ENCODE measurements around the gene ZNFX1.

The ZNFX1 gene

GRCh38 chr20:49315580-49315979, 37.7 kb upstream of the ZNFX1 start:
- Histone ChIP-seq H3K36me3 (ENCODE audit: control insufficient read depth in 2 of 2, insufficient read depth in 1 of 2, low read length in 2 of 2) (no peaks in the 10 kb centered on the region), H3K9me3 (ENCODE audit: control insufficient read depth, insufficient read depth, low read depth, low read length) (no peaks in the 10 kb centered on the region), H3K4me3 (ENCODE audit: low read depth, low read length) (no peak overlapping the region), H3K4me1 (ENCODE audit: control insufficient read depth, insufficient read depth, low read length) (no peaks in the 10 kb centered on the region), H3K27ac (ENCODE audit: extremely low read depth, low read depth, low read length) (no peak overlapping the region)
- POLR2A ChIA-PET, result interaction anchor here (0.7 kb wide), 1 partner anchor 441 kb away, joined by 3 read pairs; no protein-coding TSS in a partner anchor
- CTCF ChIA-PET, result interaction anchor here (1.4 kb wide), 1 partner anchor 69 kb away, joined by 3 read pairs; no protein-coding TSS in a partner anchor
- TF ChIP-seq ZNF830 (tag by site-specific recombination; IDR thresholded peaks at IDR 0.05; ENCODE audit: low read depth) (no peak), ZNF2 (tag by site-specific recombination; IDR thresholded peaks at IDR 0.05) (no peak), ZNF707 (tag by site-specific recombination; IDR thresholded peaks at IDR 0.05) (no peak), ZNF202 (tag by site-specific recombination; IDR thresholded peaks at IDR 0.05; ENCODE audit: borderline replicate concordance) (no peak), ZEB2 (tag by site-specific recombination; IDR thresholded peaks at IDR 0.05) (no peak), ZNF175 (tag by site-specific recombination; IDR thresholded peaks at IDR 0.05) (no peak), ZNF626 (tag by site-specific recombination; IDR thresholded peaks at IDR 0.05) (no peak), SP3 (tag by site-specific recombination; IDR thresholded peaks at IDR 0.05) (no peak), ZNF580 (tag by site-specific recombination; IDR thresholded peaks at IDR 0.05) (no peak), ZNF37A (tag by site-specific recombination; IDR thresholded peaks at IDR 0.05) (no peak), ZNF248 (tag by site-specific recombination; IDR thresholded peaks at IDR 0.05) (no peak), FEZF1 (tag by site-specific recombination; IDR thresholded peaks at IDR 0.05) (no peak), ZBTB17 (tag by site-specific recombination; IDR thresholded peaks at IDR 0.05) (no peak), ZNF266 (tag by site-specific recombination; IDR thresholded peaks at IDR 0.05; ENCODE audit: low read depth) (no peak)
- TF ChIP-seq, protein P1, sequence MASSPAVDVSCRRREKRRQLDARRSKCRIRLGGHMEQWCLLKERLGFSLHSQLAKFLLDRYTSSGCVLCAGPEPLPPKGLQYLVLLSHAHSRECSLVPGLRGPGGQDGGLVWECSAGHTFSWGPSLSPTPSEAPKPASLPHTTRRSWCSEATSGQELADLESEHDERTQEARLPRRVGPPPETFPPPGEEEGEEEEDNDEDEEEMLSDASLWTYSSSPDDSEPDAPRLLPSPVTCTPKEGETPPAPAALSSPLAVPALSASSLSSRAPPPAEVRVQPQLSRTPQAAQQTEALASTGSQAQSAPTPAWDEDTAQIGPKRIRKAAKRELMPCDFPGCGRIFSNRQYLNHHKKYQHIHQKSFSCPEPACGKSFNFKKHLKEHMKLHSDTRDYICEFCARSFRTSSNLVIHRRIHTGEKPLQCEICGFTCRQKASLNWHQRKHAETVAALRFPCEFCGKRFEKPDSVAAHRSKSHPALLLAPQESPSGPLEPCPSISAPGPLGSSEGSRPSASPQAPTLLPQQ (tag by site-specific recombination; IDR thresholded peaks at IDR 0.05), result no peak
- TF ChIP-seq, protein P2, sequence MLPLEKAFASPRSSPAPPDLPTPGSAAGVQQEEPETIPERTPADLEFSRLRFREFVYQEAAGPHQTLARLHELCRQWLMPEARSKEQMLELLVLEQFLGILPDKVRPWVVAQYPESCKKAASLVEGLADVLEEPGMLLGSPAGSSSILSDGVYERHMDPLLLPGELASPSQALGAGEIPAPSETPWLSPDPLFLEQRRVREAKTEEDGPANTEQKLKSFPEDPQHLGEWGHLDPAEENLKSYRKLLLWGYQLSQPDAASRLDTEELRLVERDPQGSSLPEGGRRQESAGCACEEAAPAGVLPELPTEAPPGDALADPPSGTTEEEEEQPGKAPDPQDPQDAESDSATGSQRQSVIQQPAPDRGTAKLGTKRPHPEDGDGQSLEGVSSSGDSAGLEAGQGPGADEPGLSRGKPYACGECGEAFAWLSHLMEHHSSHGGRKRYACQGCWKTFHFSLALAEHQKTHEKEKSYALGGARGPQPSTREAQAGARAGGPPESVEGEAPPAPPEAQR (tag by site-specific recombination; IDR thresholded peaks at IDR 0.05), result no peak
- TF ChIP-seq, protein P3, sequence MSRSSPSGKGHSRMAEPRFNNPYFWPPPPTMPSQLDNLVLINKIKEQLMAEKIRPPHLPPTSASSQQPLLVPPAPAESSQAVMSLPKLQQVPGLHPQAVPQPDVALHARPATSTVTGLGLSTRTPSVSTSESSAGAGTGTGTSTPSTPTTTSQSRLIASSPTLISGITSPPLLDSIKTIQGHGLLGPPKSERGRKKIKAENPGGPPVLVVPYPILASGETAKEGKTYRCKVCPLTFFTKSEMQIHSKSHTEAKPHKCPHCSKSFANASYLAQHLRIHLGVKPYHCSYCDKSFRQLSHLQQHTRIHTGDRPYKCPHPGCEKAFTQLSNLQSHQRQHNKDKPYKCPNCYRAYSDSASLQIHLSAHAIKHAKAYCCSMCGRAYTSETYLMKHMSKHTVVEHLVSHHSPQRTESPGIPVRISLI (tag by site-specific recombination; IDR thresholded peaks at IDR 0.05), result no peak
- TF ChIP-seq, protein P4, sequence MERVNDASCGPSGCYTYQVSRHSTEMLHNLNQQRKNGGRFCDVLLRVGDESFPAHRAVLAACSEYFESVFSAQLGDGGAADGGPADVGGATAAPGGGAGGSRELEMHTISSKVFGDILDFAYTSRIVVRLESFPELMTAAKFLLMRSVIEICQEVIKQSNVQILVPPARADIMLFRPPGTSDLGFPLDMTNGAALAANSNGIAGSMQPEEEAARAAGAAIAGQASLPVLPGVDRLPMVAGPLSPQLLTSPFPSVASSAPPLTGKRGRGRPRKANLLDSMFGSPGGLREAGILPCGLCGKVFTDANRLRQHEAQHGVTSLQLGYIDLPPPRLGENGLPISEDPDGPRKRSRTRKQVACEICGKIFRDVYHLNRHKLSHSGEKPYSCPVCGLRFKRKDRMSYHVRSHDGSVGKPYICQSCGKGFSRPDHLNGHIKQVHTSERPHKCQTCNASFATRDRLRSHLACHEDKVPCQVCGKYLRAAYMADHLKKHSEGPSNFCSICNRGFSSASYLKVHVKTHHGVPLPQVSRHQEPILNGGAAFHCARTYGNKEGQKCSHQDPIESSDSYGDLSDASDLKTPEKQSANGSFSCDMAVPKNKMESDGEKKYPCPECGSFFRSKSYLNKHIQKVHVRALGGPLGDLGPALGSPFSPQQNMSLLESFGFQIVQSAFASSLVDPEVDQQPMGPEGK (tag by site-specific recombination; IDR thresholded peaks at IDR 0.05), result no peak
- TF ChIP-seq, protein P5, sequence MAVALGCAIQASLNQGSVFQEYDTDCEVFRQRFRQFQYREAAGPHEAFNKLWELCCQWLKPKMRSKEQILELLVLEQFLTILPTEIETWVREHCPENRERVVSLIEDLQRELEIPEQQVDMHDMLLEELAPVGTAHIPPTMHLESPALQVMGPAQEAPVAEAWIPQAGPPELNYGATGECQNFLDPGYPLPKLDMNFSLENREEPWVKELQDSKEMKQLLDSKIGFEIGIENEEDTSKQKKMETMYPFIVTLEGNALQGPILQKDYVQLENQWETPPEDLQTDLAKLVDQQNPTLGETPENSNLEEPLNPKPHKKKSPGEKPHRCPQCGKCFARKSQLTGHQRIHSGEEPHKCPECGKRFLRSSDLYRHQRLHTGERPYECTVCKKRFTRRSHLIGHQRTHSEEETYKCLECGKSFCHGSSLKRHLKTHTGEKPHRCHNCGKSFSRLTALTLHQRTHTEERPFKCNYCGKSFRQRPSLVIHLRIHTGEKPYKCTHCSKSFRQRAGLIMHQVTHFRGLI (tag by site-specific recombination; IDR thresholded peaks at IDR 0.05), result no peak
- TF ChIP-seq, protein P6, sequence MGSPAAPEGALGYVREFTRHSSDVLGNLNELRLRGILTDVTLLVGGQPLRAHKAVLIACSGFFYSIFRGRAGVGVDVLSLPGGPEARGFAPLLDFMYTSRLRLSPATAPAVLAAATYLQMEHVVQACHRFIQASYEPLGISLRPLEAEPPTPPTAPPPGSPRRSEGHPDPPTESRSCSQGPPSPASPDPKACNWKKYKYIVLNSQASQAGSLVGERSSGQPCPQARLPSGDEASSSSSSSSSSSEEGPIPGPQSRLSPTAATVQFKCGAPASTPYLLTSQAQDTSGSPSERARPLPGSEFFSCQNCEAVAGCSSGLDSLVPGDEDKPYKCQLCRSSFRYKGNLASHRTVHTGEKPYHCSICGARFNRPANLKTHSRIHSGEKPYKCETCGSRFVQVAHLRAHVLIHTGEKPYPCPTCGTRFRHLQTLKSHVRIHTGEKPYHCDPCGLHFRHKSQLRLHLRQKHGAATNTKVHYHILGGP (tag by site-specific recombination; IDR thresholded peaks at IDR 0.05), result no peak

Data from HEK293 (cell line).